Ramos (cell line): ENCODE measurements around the gene TFCP2L1.
"Not testable (repeated sequence)": the region's sequence is repeated elsewhere in the genome, so short reads cannot be mapped to it uniquely, and the experiment has no call there.

Experiments used
- in situ Hi-C: fragments of 300-500 bp; cut with MboI; formaldehyde crosslinking; loops from one replicate; pipeline ENCODE4 v1.14.3; 2022; ENCODE audit warnings: low sequenced_read_pairs; ENCODE audit not compliant: unreplicated experiment

The TFCP2L1 gene

GRCh38 chr2:121273116-121273515 lies 11.9 kb downstream of the TFCP2L1 start:
- in situ Hi-C loops, result no loop called here

- in situ Hi-C loops, result no loop called here
Measured at GRCh38 chr2:121272596-121272995, 12.4 kb downstream of the TFCP2L1 start.

DNA sequence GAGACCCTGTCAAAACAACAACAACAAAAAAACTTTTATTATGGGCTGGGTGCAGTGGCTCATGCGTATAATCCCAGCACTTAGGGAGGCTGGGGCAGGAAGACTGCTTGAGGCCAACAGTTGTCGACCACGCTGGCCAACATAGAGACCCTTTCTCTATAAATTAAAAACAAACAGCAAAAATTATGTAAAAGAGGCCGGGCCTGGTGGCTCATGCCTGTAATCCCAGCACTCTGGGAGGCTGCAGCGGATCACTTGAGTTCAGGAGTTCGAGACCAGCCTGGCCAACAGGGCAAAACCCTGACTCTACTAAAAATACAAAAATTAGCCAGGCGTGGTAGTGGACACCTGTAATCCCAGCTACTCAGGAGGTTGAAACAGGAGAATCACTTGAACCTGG lies 15.6 kb downstream of the TFCP2L1 start:
- in situ Hi-C loops, result not testable (repeated sequence)

DNA sequence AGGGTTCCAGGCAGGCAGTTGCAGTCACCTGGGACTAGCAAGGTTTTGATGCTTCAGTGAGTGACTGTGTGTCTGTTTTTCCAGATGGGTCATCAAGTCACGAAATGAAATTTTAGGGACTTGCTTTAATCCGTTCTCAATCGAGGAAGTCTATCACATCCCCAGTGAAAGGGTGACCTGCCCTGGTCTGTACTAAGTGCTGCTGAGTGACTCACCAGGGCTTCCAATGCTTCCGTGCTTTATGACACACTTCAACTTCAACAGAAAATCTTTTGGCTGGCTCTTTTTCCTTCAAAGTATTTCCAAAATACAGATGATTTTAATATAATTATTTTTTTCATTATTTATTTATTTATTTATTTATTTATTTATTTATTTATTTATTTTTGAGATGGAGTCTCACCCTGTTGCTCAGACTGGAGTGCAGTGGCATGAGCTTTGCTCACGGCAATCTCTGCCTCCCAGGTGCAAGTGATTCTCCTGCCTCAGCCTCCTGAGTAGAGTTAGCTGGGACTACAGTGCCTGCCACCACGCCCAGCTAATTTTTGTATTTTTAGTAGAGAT lies 18.4 kb downstream of the TFCP2L1 start:
- in situ Hi-C loops, result no loop called here

- in situ Hi-C loops, result no loop called here
Measured at GRCh38 chr2:121263996-121264715, 20.8 kb downstream of the TFCP2L1 start.

DNA sequence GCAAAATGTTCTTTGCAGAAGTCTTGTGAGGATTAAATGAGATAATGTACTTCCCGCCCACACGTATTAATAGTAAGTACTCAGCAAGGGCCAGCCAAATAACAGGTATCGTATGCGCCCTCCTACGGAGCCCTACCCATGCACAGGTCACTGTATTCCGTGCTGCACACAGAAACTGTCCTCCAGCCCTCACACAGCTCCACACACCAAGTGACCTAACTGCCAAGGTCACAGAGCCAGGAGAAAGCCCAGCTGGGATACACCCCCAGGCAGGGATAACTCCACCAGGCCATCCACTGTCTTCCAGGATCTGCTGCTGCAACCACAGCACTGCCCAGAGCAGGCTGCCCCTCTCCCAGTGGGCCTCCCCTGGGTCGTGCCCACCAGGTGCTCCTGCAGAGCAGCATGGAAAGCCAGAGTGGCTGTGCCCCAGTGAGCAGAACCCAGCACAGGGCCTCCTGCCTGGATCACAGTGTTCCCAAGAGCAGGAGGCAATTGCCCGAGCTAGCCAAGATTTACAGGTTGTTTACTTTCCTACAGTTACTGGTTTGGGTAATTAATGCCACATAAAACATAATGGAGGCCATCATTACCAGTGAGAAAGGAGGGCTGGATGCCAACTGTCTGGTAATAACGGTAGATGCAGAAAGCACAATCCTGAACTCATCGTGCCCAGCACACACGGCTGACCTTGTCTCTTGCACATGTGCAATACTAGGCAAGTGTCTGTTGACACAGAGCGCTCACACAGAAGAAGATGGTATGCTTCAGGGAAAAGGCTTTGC lies 24.4 kb downstream of the TFCP2L1 start:
- in situ Hi-C loops, result no loop called here

DNA sequence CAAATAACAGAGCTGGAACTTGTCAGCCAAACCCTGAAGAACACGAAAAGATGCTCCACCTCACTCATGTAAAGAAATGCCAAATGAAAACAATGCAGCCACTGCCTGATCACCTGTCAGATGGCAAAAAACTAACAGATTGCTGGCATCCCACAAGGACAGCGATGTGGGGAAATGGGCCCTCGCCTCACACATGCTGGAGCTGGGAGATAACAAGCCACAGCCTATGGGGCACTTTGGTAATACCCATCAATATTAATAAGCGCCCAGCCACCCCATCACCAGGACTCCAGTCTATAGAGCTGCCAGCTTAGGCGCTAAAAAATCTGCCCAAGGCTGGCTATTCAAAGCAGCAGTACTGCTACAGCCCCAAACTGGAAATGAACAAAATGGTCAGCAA lies 27.0 kb downstream of the TFCP2L1 start:
- in situ Hi-C loops, result no loop called here

- in situ Hi-C loops, result no loop called here
Measured at GRCh38 chr2:121257480-121257840, 27.5 kb downstream of the TFCP2L1 start.

DNA sequence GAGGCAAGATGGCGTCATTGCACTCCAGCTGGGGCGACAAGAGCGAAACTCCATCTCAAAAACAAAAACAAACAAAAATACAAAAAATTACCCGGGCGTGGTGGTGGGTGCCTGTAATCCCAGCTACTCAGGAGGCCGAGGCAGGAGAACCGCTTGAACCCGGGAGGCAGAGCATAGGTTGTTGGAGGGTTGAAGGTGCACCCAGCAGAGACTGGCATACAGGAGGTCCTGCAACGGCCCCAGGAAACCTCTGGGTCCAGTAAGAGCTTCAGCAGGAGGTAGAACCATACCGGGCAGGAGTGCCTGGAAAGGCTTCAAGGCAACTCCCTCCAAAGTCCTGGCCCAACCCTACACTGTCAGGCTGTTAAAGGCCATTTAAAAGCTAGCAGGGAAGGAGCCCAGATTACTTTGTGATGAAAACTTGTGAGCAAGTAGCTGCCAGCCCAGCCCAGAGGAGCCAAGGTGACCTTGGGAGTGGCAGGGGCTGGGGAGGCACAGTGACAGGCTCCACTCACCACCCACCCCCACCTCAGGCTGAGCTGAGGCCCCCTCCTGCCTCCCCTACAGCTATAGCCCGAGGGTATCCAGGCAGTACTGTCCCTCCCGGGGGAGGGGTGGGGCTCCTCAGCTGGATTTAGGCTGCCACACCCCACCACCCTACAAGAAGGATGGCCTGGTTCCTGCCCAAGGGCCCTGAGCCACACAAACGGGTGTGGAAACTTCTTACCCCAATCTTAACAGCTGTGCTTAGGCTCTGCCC lies 28.1 kb downstream of the TFCP2L1 start:
- in situ Hi-C loops, result no loop called here

DNA sequence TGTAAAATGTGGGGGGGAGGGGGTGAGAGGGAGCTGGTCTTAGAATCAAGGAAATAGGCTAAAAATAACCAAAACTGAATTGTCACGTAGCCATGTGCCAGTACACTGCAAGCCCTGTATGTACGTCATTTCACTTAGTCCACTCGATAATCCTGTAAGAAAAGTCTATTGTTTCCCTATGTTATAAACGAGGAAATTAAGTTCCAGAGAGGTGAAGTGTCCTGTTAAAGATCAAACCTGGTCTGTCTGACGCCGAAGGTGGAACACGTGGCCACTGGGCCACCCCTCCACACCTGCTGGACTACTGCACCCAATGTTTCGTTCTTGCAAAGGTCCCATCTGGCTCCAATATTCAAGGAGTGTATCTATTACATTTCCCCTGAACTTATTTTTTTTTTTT lies 29.6 kb downstream of the TFCP2L1 start:
- in situ Hi-C loops, result no loop called here

DNA sequence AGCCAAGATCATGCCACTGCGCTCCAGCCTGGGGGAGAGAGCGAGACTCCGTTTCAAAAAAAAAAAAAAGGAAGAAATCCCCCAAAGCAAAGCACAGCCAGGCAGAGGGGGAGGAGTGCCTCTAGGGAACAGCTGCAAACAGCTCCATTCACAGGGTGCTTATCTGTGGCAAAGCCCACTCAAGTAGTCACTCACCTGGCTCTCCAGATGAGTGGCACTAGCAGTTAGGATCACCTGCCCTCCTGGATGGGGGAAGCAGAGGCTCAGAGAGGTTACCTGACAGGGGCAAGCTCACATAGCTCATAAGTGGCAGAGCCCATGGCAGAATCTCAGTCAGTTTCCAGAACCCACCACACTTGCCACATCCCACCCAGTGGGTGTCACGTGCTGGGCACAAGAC lies 30.3 kb downstream of the TFCP2L1 start:
- in situ Hi-C loops, result no loop called here

GRCh38 chr2:121253674-121254240 lies 31.2 kb downstream of the TFCP2L1 start:
- in situ Hi-C loops, result no loop called here

- in situ Hi-C loops, result no loop called here
Measured at GRCh38 chr2:121253021-121253673, 31.9 kb downstream of the TFCP2L1 start.

- in situ Hi-C loops, result no loop called here
Measured at GRCh38 chr2:121251497-121251896, 33.5 kb downstream of the TFCP2L1 start.

- in situ Hi-C loops, result no loop called here
Measured at GRCh38 chr2:121248766-121249343, 36.1 kb downstream of the TFCP2L1 start.

GRCh38 chr2:121247971-121248370 lies 37.0 kb downstream of the TFCP2L1 start:
- in situ Hi-C loops, result no loop called here

- in situ Hi-C loops, result no loop called here
Measured at GRCh38 chr2:121247534-121247933, 37.5 kb downstream of the TFCP2L1 start.

GRCh38 chr2:121246704-121247255 lies 38.2 kb downstream of the TFCP2L1 start:
- in situ Hi-C loops, result no loop called here

DNA sequence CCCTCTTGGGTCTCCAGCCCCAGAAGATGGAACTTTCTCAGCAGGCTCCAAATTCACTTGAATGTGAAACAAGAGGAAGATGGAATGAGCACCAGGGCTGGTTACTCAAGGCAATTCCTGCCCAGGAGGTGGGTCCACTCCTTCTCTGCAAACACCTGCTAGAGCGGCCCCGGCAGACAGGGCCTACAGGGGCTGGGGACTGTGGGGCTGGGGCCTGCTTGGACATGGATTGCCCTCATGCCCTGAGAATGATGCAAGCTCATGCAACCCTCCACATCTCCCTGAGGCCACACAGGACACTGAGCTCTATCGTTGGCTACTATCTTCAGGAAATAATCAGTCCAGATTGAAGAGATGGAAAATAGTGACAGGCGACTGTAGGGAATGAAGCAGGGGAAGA lies 39.1 kb downstream of the TFCP2L1 start:
- in situ Hi-C loops, result no loop called here
